Keratinocyte (primary cell): ENCODE measurements around the gene DIRAS3. TPM values are rescaled to one million over a fixed set of nuclear protein-coding genes. Genes with fewer than 3 reads are reported as not detected.

Experiments
- DNase-seq: peaks from one replicate; pipeline ENCODE4 v3.0.0-alpha.2; 2011; ENCODE audit warnings: low read depth, missing footprints, low spot score
- FAIRE-seq: peaks from 2 replicates; lab custom pipeline; 2011; peaks lifted over from hg19 to GRCh38; lab: Jason Lieb, UNC
- H2AFZ ChIP-seq: 2 replicates; pipeline ENCODE4 v1.6.0; 2012; ENCODE audit warnings: low read length, control low read depth, inconsistent platforms; ENCODE audit not compliant: control insufficient read depth
- H3K27ac ChIP-seq: 2 replicates; pipeline ENCODE4 v1.5.1; 2011; ENCODE audit warnings: low read length; ENCODE audit not compliant: control insufficient read depth, insufficient read depth
- H3K27me3 ChIP-seq: 3 replicates; pipeline ENCODE4 v1.6.0; 2011; ENCODE audit warnings: low read length; ENCODE audit not compliant: control insufficient read depth, insufficient read depth; ENCODE audit errors: extremely low read depth
- H3K36me3 ChIP-seq, 2 experiments: 2 replicates in 1 of 2; 3 replicates in 1 of 2; pipeline ENCODE4 v1.5.1; 2011; ENCODE audit warnings: low read length in 2 of 2, mild to moderate bottlenecking in 1 of 2; ENCODE audit not compliant: control insufficient read depth in 2 of 2, insufficient read depth in 2 of 2; ENCODE audit errors: extremely low read depth in 1 of 2
- H3K4me1 ChIP-seq: 3 replicates; pipeline ENCODE4 v1.5.1; 2011; ENCODE audit warnings: low read length; ENCODE audit not compliant: control insufficient read depth, insufficient read depth; ENCODE audit errors: extremely low read depth
- H3K4me2 ChIP-seq: 3 replicates; pipeline ENCODE4 v1.6.0; 2011; ENCODE audit warnings: low read depth, low read length; ENCODE audit not compliant: control insufficient read depth, insufficient read depth; ENCODE audit errors: extremely low read depth
- H3K4me3 ChIP-seq, 3 experiments: fragments of 200-600 bp in 1 of 3; sonication (generic) in 1 of 3; 2 replicates in 2 of 3; 3 replicates in 1 of 3; pipeline ENCODE4 v1.5.1; 2011 to 2016; ENCODE audit warnings: low read length in 3 of 3, mild to moderate bottlenecking in 3 of 3, control low read depth in 2 of 3, inconsistent platforms in 1 of 3, low read depth in 1 of 3, mixed read lengths in 1 of 3, mixed run types in 1 of 3, moderate library complexity in 1 of 3; ENCODE audit not compliant: control insufficient read depth in 2 of 3, insufficient read depth in 2 of 3; ENCODE audit errors: extremely low read depth in 1 of 3
- H3K79me2 ChIP-seq: 2 replicates; pipeline ENCODE4 v1.6.0; 2012; ENCODE audit warnings: low read length; ENCODE audit not compliant: control insufficient read depth, insufficient read depth
- H3K9ac ChIP-seq: 3 replicates; pipeline ENCODE4 v1.6.0; 2011; ENCODE audit warnings: low read length; ENCODE audit not compliant: control insufficient read depth, insufficient read depth; ENCODE audit errors: extremely low read depth
- H3K9me1 ChIP-seq: 3 replicates; pipeline ENCODE4 v1.6.0; 2011; ENCODE audit warnings: low read length; ENCODE audit not compliant: control insufficient read depth, insufficient read depth; ENCODE audit errors: extremely low read depth
- H3K9me3 ChIP-seq: 2 replicates; pipeline ENCODE4 v1.5.1; 2012; ENCODE audit warnings: low read depth, low read length; ENCODE audit not compliant: control insufficient read depth
- H4K20me1 ChIP-seq: 3 replicates; pipeline ENCODE4 v1.6.0; 2011; ENCODE audit warnings: low read length; ENCODE audit not compliant: control insufficient read depth, insufficient read depth; ENCODE audit errors: extremely low read depth
- CTCF ChIP-seq, 3 experiments: IDR thresholded peaks in 1 of 3; conservative IDR thresholded peaks in 1 of 3; optimal IDR thresholded peaks in 1 of 3; 2 replicates in 2 of 3; 3 replicates in 1 of 3; pipeline versions ENCODE3 to v1.5.1; 2011; ENCODE audit warnings: low read length in 3 of 3, mild to moderate bottlenecking in 3 of 3, moderate library complexity in 2 of 3, control low read depth in 1 of 3, inconsistent platforms in 1 of 3; ENCODE audit not compliant: insufficient read depth in 2 of 3; ENCODE audit errors: extremely low read depth in 1 of 3
- EZH2 ChIP-seq: IDR thresholded peaks from one replicate; pipeline ENCODE4 v1.6.1; 2012; ENCODE audit warnings: inconsistent platforms, mild to moderate bottlenecking, low read length, moderate library complexity
- dilution Hi-C: fragments of 300-500 bp; cut with MboI; formaldehyde crosslinking; loops from one replicate; pipeline ENCODE4 v1.7.0; 2020; ENCODE audit warnings: low sequenced_read_pairs; ENCODE audit not compliant: extremely low pct_ligation_motif_present
- polyA plus RNA-seq, 5 experiments: library from polyadenylated mRNA; depleted of rRNA in 3 of 5; stranded (reverse) in 3 of 5; stranded (forward) in 1 of 5; unstranded in 1 of 5; fragments of >200 nt; gene quantifications; 1 replicate in 1 of 5; 2 replicates in 3 of 5; 3 replicates in 1 of 5; pipeline versions ENCODE4 v1.2.1 to v1.2.3, GENCODE V29; 2011 to 2012; ENCODE audit warnings: missing spikeins in 2 of 5, low read depth in 1 of 5, low replicate concordance in 1 of 5

Gene DIRAS3
- polyA plus RNA-seq, 1 donor (not counting 4 experiments of a cell fraction or from before 2014, with no cell fraction given): 0.20 TPM

DNA sequence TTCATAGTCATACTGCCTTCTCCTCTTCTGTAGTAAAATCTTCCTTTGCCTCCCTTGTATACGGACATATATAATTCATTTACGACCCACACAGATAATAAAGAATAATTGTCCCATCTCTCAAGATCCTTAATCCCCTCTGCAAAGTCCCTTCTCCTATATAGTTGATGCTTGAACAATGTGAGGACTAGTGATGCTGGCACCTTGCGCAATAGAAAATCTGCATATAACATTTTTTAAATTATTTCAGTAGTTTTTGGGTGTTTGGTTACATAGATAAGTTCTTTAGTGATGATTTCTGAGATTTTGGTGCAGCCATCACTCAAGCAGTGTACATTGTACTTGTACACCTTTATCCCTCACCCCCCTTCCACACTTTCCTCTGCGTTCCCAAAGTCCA lies 21.0 kb downstream of the DIRAS3 start:
- no peaks in the 10 kb centered on the region for H3K27me3 ChIP-seq
- H3K9ac ChIP-seq: no peak overlapping the region
- no peaks in the 10 kb centered on the region for H3K9me3 ChIP-seq
- H2AFZ ChIP-seq: no peak overlapping the region
- DNase-seq (no peak), FAIRE-seq (no peak)
- TF ChIP-seq CTCF (optimal IDR thresholded peaks at IDR 0.05 in 1 of 3, IDR thresholded peaks at IDR 0.05 in 1 of 3, conservative IDR thresholded peaks at IDR 0.05 in 1 of 3; ENCODE audit: extremely low read depth in 1 of 3, insufficient read depth in 2 of 3, low read length in 3 of 3) (no peak), EZH2 (no peak)
- no peaks in the 10 kb centered on the region for H4K20me1 ChIP-seq
- dilution Hi-C loops: no loop called here
- no peaks in the 10 kb centered on the region for H3K79me2 ChIP-seq
- no peak overlapping the region for H3K27ac ChIP-seq
- no peaks in the 10 kb centered on the region for H3K9me1 ChIP-seq
- H3K4me3 ChIP-seq: no peak overlapping the region
- H3K36me3 ChIP-seq: no peaks in the 10 kb centered on the region
- no peak overlapping the region for H3K4me2 ChIP-seq
- H3K4me1 ChIP-seq: no peaks in the 10 kb centered on the region

DNA sequence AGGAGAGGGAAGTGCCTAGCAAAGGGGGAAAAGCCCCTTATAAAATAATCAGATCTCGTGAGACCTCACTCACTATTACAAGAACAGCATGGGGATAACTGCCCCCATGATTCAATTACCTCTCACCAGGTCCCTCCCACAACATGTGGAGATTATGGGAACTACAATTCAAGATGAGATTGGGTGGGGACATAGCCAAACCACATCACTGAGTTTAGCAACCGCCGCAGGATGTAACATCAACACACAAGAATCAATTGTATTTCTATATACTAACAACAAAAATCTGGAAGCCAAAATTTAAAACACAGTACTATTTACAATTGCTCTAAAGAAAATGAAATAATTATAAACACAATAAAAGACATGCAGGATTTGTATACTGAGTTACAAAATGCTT lies 21.9 kb downstream of the DIRAS3 start:
- H2AFZ ChIP-seq: no peak overlapping the region
- no peaks in the 10 kb centered on the region for H3K4me1 ChIP-seq
- H3K9ac ChIP-seq: no peak overlapping the region
- H3K79me2 ChIP-seq: no peaks in the 10 kb centered on the region
- H3K27ac ChIP-seq: no peak overlapping the region
- no peaks in the 10 kb centered on the region for H3K9me1 ChIP-seq
- no peaks in the 10 kb centered on the region for H4K20me1 ChIP-seq
- no peaks in the 10 kb centered on the region for H3K27me3 ChIP-seq
- TF ChIP-seq EZH2 (no peak), CTCF (optimal IDR thresholded peaks at IDR 0.05 in 1 of 3, IDR thresholded peaks at IDR 0.05 in 1 of 3, conservative IDR thresholded peaks at IDR 0.05 in 1 of 3; ENCODE audit: extremely low read depth in 1 of 3, insufficient read depth in 2 of 3, low read length in 3 of 3) (no peak)
- H3K36me3 ChIP-seq: no peaks in the 10 kb centered on the region
- dilution Hi-C loops: no loop called here
- H3K9me3 ChIP-seq: no peaks in the 10 kb centered on the region
- H3K4me3 ChIP-seq: no peak overlapping the region
- no peak for DNase-seq
- FAIRE-seq: no peak
- no peak overlapping the region for H3K4me2 ChIP-seq
